SK-N-SH treated with all-trans-retinoic acid at 6 μM for 48 hours (cell line): ENCODE data around the gene FBLN5.

Experiments
- ARNTL ChIP-seq: fragments of 450-650 bp; formaldehyde crosslinking; IDR thresholded peaks from 2 replicates; pipeline ENCODE4 v1.5.0; 2020; ENCODE audit warnings: low read depth, mild to moderate bottlenecking, moderate library complexity, borderline replicate concordance
- CSRNP3 ChIP-seq: fragments of 250-450 bp; sonication (Bioruptor Pico); IDR thresholded peaks from 2 replicates; pipeline ENCODE4 v1.5.1; 2021; ENCODE audit warnings: mild to moderate bottlenecking, moderate library complexity
- GLIS3 ChIP-seq: fragments of 250-450 bp; sonication (Bioruptor Pico); IDR thresholded peaks from 2 replicates; pipeline ENCODE4 v1.5.0; 2020; ENCODE audit warnings: mild to moderate bottlenecking, moderate library complexity
- ISL1 ChIP-seq: fragments of 250-450 bp; sonication (Bioruptor Pico); IDR thresholded peaks from 2 replicates; pipeline ENCODE4 v2.1.2; 2022; ENCODE audit warnings: mild to moderate bottlenecking, moderate library complexity
- POU6F1 ChIP-seq: fragments of 250-450 bp; sonication (Bioruptor Pico); IDR thresholded peaks from 2 replicates; pipeline ENCODE4 v1.8.0; 2021; ENCODE audit warnings: low read depth, mild to moderate bottlenecking, moderate library complexity, borderline replicate concordance
- TOX ChIP-seq: fragments of 250-450 bp; sonication (Bioruptor Pico); IDR thresholded peaks from 2 replicates; pipeline ENCODE4 v1.8.0; 2021; ENCODE audit warnings: mild to moderate bottlenecking, moderate library complexity, borderline replicate concordance
- ZFP30 ChIP-seq: fragments of 450-650 bp; formaldehyde crosslinking; IDR thresholded peaks from 2 replicates; pipeline ENCODE4 v1.5.0; 2022; ENCODE audit warnings: mild to moderate bottlenecking, moderate library complexity
- ZNF565 ChIP-seq: fragments of 450-650 bp; formaldehyde crosslinking; conservative IDR thresholded peaks from 2 replicates; pipeline ENCODE4 v1.5.0; 2020; ENCODE audit warnings: low read depth, mild to moderate bottlenecking, moderate library complexity
- ZNF8 ChIP-seq: fragments of 450-650 bp; formaldehyde crosslinking; IDR thresholded peaks from 2 replicates; pipeline ENCODE4 v1.5.0; 2020; ENCODE audit warnings: mild to moderate bottlenecking, moderate library complexity
- TF ChIP-seq, protein P1 (sequence below): fragments of 250-450 bp; sonication (Bioruptor Pico); IDR thresholded peaks from 2 replicates; pipeline ENCODE4 v1.8.0; 2020; ENCODE audit warnings: mild to moderate bottlenecking, moderate library complexity, borderline replicate concordance

DNA sequence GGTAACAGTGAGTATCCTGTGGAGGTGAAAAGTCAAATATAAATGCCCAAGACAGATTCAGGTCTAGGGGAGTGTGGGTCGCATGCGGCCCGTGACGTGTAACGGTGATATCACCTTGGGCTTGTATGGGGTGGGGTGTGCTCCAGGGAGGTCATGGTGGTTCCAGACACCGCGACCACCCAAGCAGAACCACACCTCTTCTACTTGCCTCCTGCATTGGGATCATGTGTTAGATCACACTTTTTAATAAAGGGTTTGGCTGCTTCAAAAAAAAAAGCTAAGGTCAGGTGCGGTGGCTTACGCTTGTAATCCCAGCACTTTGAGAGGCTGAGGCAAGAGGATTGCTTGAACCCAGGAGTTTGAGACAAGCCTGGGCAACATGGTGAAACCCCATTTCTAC lies 4.5 kb downstream of the FBLN5 start:
- TF ChIP-seq GLIS3 (CRISPR knock-in tag) (no peak), POU6F1 (CRISPR knock-in tag) (no peak), ZNF8 (CRISPR knock-in tag) (no peak), ISL1 (no peak), ZFP30 (no peak), TOX (CRISPR knock-in tag) (no peak), ARNTL (CRISPR knock-in tag) (no peak), ZNF565 (no peak), CSRNP3 (CRISPR knock-in tag) (no peak)
- TF ChIP-seq, protein P1, sequence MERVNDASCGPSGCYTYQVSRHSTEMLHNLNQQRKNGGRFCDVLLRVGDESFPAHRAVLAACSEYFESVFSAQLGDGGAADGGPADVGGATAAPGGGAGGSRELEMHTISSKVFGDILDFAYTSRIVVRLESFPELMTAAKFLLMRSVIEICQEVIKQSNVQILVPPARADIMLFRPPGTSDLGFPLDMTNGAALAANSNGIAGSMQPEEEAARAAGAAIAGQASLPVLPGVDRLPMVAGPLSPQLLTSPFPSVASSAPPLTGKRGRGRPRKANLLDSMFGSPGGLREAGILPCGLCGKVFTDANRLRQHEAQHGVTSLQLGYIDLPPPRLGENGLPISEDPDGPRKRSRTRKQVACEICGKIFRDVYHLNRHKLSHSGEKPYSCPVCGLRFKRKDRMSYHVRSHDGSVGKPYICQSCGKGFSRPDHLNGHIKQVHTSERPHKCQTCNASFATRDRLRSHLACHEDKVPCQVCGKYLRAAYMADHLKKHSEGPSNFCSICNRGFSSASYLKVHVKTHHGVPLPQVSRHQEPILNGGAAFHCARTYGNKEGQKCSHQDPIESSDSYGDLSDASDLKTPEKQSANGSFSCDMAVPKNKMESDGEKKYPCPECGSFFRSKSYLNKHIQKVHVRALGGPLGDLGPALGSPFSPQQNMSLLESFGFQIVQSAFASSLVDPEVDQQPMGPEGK (CRISPR knock-in tag): no peak
